Caco-2 (cell line): ENCODE results near the gene GPR157. TPM values are rescaled to one million over a fixed set of nuclear protein-coding genes. Genes with fewer than 3 reads are reported as not detected.

Source experiments
- BruUV-seq: library from RNA; stranded (reverse); fragments of 400-500 nt; replicated peaks from 2 replicates; lab custom pipeline; 2021; lab: Mats Ljungman, UMichigan
- CTCF ChIA-PET: fragments of 300-600 bp; sonication (Branson Sonifier 250); formaldehyde crosslinking; loops from one replicate; lab custom pipeline; 2022; ENCODE audit warnings: antibody characterized with exemption; lab: Charles Lee
- POLR2A ChIA-PET: fragments of 300-600 bp; sonication (Branson Sonifier 250); formaldehyde crosslinking; loops from one replicate; lab custom pipeline; 2022; ENCODE audit warnings: antibody characterized with exemption; lab: Charles Lee
- DNase-seq, 2 experiments: peaks; one replicate each; pipeline versions ENCODE4 v3.0.0 to v3.0.0-alpha.2; 2020 to 2022
- H3K27me3 ChIP-seq: replicated peaks from 2 replicates; pipeline ENCODE4 v1.6.0; 2011; ENCODE audit warnings: low read length; ENCODE audit not compliant: control insufficient read depth, insufficient read depth
- H3K36me3 ChIP-seq: 2 replicates; pipeline ENCODE4 v1.5.1; 2011; ENCODE audit warnings: low read length; ENCODE audit not compliant: control insufficient read depth, insufficient read depth
- H3K4me1 ChIP-seq: fragments of 250-450 bp; sonication (Bioruptor Pico); 2 replicates; pipeline ENCODE4 v1.5.1; 2020; ENCODE audit warnings: mild to moderate bottlenecking
- H3K4me3 ChIP-seq: 2 replicates; pipeline ENCODE4 v1.5.1; 2011; ENCODE audit warnings: low read depth, mild to moderate bottlenecking, control low read depth, low read length
- H3K9me3 ChIP-seq: fragments of 250-450 bp; sonication (Bioruptor Pico); 2 replicates; pipeline ENCODE4 v1.5.1; 2020; ENCODE audit warnings: mild to moderate bottlenecking, moderate library complexity
- H3K27ac Mint-ChIP-seq: one replicate; pipeline ENCODE4 v1.8.0; 2022; ENCODE audit warnings: mixed read lengths; ENCODE audit not compliant: unreplicated experiment
- H3K27me3 Mint-ChIP-seq: one replicate; pipeline ENCODE4 v1.8.0; 2022; ENCODE audit warnings: mixed read lengths; ENCODE audit not compliant: insufficient read depth, unreplicated experiment
- H3K36me3 Mint-ChIP-seq: one replicate; pipeline ENCODE4 v1.8.0; 2022; ENCODE audit warnings: mild to moderate bottlenecking, mixed read lengths; ENCODE audit not compliant: insufficient read depth, unreplicated experiment
- H3K4me1 Mint-ChIP-seq: one replicate; pipeline ENCODE4 v1.8.0; 2022; ENCODE audit warnings: low read depth, mixed read lengths; ENCODE audit not compliant: unreplicated experiment
- H3K4me3 Mint-ChIP-seq: one replicate; pipeline ENCODE4 v1.8.0; 2022; ENCODE audit warnings: mild to moderate bottlenecking, moderate library complexity, mixed read lengths; ENCODE audit not compliant: unreplicated experiment
- H3K9me3 Mint-ChIP-seq: one replicate; pipeline ENCODE4 v1.8.0; 2022; ENCODE audit warnings: mixed read lengths; ENCODE audit not compliant: unreplicated experiment
- CTCF ChIP-seq, 2 experiments: fragments of 200-600 bp in 1 of 2; IDR thresholded peaks; 1 replicate in 1 of 2; 2 replicates in 1 of 2; pipeline versions ENCODE4 v1.5.1 to v1.8.0; 2011 to 2022; ENCODE audit warnings: antibody characterized with exemption in 1 of 2, control low read depth in 1 of 2, inconsistent platforms in 1 of 2, low read depth in 1 of 2, low read length in 1 of 2, mild to moderate bottlenecking in 1 of 2, moderate library complexity in 1 of 2; ENCODE audit not compliant: insufficient read depth in 1 of 2, severe bottlenecking in 1 of 2, unreplicated experiment in 1 of 2
- intact Hi-C: fragments of 100-400 bp; cut with micrococcal nuclease; formaldehyde crosslinking; loops from one replicate; pipeline ENCODE4 v1.10.0; 2022; ENCODE audit not compliant: unreplicated experiment
- total RNA-seq: library from RNA; stranded (reverse); gene quantifications from 2 replicates; pipeline ENCODE4 v1.2.3, GENCODE V29; 2022

The GPR157 gene
- total RNA-seq, 1 experiment from 2014 or later, result 17.2 TPM

GRCh38 chr1:9150582-9151327 is 21.9 kb upstream of the GPR157 start:
- no TSS peak for BruUV-seq
- H3K9me3 ChIP-seq, result no peaks in the 10 kb centered on the region
- H3K36me3 Mint-ChIP-seq, result peaks cover 10% of the 10 kb centered on the region
- POLR2A ChIA-PET, result no interaction called here
- H3K4me1 Mint-ChIP-seq, result no peaks in the 10 kb centered on the region
- H3K4me1 ChIP-seq, result no peaks in the 10 kb centered on the region
- H3K4me3 ChIP-seq, result no peak overlapping the region
- no peak for TF ChIP-seq CTCF (IDR thresholded peaks at IDR 0.05; ENCODE audit: insufficient read depth in 1 of 2, low read depth in 1 of 2, low read length in 1 of 2, severe bottlenecking in 1 of 2, unreplicated experiment in 1 of 2)
- no peaks in the 10 kb centered on the region for H3K27me3 ChIP-seq
- no peaks in the 10 kb centered on the region for H3K9me3 Mint-ChIP-seq
- no peaks in the 10 kb centered on the region for H3K27me3 Mint-ChIP-seq
- H3K27ac Mint-ChIP-seq, result peak overlapping the region; percentile 50
- no peaks in the 10 kb centered on the region for H3K36me3 ChIP-seq
- no peak overlapping the region for H3K4me3 Mint-ChIP-seq
- CTCF ChIA-PET, result interaction anchor here (1.5 kb wide), 1 partner anchor 9 kb away, joined by 10 read pairs; no protein-coding TSS in a partner anchor
- intact Hi-C loops, result no loop called here
- no peak for DNase-seq

- Histone ChIP-seq H3K27me3 (no peaks in the 10 kb centered on the region), H3K4me3 (no peak overlapping the region), H3K4me1 (no peaks in the 10 kb centered on the region), H3K9me3 (no peaks in the 10 kb centered on the region), H3K36me3 (no peaks in the 10 kb centered on the region)
- H3K36me3 Mint-ChIP-seq, result peaks cover 10% of the 10 kb centered on the region
- H3K4me1 Mint-ChIP-seq, result no peaks in the 10 kb centered on the region
- H3K9me3 Mint-ChIP-seq, result no peaks in the 10 kb centered on the region
- POLR2A ChIA-PET, result no interaction called here
- DNase-seq, result no peak
- H3K27ac Mint-ChIP-seq, result no peak overlapping the region
- no peak for TF ChIP-seq CTCF (IDR thresholded peaks at IDR 0.05; ENCODE audit: insufficient read depth in 1 of 2, low read depth in 1 of 2, low read length in 1 of 2, severe bottlenecking in 1 of 2, unreplicated experiment in 1 of 2)
- H3K27me3 Mint-ChIP-seq, result no peaks in the 10 kb centered on the region
- H3K4me3 Mint-ChIP-seq, result no peak overlapping the region
- BruUV-seq, result no TSS peak
- intact Hi-C loops, result no loop called here
- CTCF ChIA-PET, result interaction anchor here (1.5 kb wide), 1 partner anchor 8 kb away, joined by 10 read pairs; no protein-coding TSS in a partner anchor
Observed at GRCh38 chr1:9149837-9150581, 21.1 kb upstream of the GPR157 start.

GRCh38 chr1:9149151-9149550 is 20.2 kb upstream of the GPR157 start:
- no peaks in the 10 kb centered on the region for H3K4me1 ChIP-seq
- CTCF ChIA-PET, result interaction anchor here (0.7 kb wide), 2 partner anchors 35 to 186 kb away, joined by 3 to 5 read pairs; no protein-coding TSS in a partner anchor

More at GRCh38 chr1:9149151-9149550, 20.2 kb upstream of the GPR157 start:
- intact Hi-C loops, result no loop called here
- no peaks in the 10 kb centered on the region for H3K4me1 Mint-ChIP-seq
- peaks cover 10% of the 10 kb centered on the region for H3K36me3 Mint-ChIP-seq
- Histone ChIP-seq H3K27me3 (no peaks in the 10 kb centered on the region), H3K36me3 (no peaks in the 10 kb centered on the region), H3K9me3 (no peaks in the 10 kb centered on the region), H3K4me3 (no peak overlapping the region)
- H3K9me3 Mint-ChIP-seq, result no peaks in the 10 kb centered on the region
- DNase-seq, result no peak
- POLR2A ChIA-PET, result no interaction called here
- H3K27me3 Mint-ChIP-seq, result no peaks in the 10 kb centered on the region
- H3K27ac Mint-ChIP-seq, result no peak overlapping the region
- no peak for TF ChIP-seq CTCF (IDR thresholded peaks at IDR 0.05; ENCODE audit: insufficient read depth in 1 of 2, low read depth in 1 of 2, low read length in 1 of 2, severe bottlenecking in 1 of 2, unreplicated experiment in 1 of 2)
- H3K4me3 Mint-ChIP-seq, result no peak overlapping the region
- no TSS peak for BruUV-seq
